ENCODE data around the gene ACSF3. TPM values are rescaled to one million over a fixed set of nuclear protein-coding genes. Genes with fewer than 3 reads are reported as not detected.

The ACSF3 gene
- total RNA-seq, 4 donors from 2014 or later: 17.8 to 20.7 (median 19.4) TPM

DNA sequence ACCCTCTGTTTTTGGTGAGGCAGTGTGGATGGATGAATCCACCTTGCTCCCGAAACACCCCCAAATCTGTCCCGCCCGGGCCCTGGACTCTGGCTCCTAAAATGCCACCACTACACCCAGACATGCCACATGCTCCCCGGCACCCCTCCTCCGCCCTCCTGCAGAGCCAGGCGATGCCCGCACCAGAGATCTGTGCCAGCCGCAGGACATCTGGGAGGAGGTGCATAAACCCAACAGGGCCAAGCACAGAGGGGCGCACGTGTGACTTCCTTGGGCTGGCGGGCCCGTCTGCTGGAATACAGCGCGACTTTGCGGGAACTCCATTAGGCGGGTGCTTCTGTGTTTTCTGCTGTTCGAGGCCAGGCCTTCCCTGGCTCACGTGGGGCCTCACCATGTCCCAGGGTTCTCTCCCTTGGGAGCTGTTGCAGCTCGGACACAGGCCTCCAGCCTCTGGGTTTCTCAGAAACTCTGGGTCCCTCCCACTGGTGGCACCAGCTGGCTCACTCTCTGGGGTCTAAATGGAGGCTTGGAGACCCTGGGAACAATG lies 14.1 kb upstream of the ACSF3 start:
- no peaks in the 10 kb centered on the region for H3K4me1 ChIP-seq
- intact Hi-C loops (cut with DNase I; ENCODE audit: low total_unique reads): no loop called here

DNA sequence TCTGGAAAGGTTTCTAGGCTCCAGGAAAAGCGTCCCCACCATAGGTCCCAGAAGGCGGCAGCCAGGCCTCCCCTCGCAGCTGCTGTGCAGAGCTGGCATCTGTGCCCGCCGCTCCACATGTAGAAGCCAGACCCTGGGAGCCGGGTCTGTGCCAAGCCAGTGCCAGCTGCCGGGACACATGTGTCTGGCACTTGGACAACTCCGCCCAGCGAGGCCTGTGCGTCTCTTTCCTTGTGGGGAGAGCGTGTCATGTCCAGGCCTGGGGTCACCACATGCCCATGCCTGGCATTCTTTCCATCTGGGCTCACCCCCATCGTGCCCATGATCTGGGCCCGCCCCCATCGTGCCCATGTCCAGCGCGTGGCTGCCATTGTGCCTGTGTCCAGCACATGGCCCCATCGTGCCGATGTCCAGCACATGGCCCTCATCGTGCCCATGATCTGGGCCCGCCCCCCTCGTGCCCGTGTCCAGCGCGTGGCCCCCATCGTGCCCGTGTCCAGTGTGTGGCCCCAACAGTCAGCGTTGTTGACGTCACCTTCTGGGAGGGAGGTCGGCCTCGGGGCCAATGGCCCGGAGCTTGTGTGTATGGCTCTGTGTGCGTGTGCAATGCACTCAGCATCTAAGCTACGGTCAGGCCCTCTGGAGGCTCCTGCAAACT lies 13.3 kb upstream of the ACSF3 start:
- peaks cover 12 to 17% (median 17%) of the 10 kb centered on the region in 3 donors for H3K27me3 ChIP-seq
- H3K36me3 ChIP-seq: no peaks in the 10 kb centered on the region
- TF ChIP-seq, protein P1, sequence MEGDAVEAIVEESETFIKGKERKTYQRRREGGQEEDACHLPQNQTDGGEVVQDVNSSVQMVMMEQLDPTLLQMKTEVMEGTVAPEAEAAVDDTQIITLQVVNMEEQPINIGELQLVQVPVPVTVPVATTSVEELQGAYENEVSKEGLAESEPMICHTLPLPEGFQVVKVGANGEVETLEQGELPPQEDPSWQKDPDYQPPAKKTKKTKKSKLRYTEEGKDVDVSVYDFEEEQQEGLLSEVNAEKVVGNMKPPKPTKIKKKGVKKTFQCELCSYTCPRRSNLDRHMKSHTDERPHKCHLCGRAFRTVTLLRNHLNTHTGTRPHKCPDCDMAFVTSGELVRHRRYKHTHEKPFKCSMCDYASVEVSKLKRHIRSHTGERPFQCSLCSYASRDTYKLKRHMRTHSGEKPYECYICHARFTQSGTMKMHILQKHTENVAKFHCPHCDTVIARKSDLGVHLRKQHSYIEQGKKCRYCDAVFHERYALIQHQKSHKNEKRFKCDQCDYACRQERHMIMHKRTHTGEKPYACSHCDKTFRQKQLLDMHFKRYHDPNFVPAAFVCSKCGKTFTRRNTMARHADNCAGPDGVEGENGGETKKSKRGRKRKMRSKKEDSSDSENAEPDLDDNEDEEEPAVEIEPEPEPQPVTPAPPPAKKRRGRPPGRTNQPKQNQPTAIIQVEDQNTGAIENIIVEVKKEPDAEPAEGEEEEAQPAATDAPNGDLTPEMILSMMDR (IDR thresholded peaks at IDR 0.05 in 4 of 5, conservative IDR thresholded peaks at IDR 0.05 in 1 of 5): no peak
- TF ChIP-seq POLR2A (IDR thresholded peaks at IDR 0.05): no peak
- no peak overlapping the region for H3K27ac ChIP-seq
- in situ Hi-C loops (cut with MboI; ENCODE audit: low sequenced_read_pairs in 4 of 4): no loop called here
- no peaks in the 10 kb centered on the region for H3K9me3 ChIP-seq
- ATAC-seq (no peak), DNase-seq (no peak)
- no peak overlapping the region for H3K4me3 ChIP-seq
- H3K4me1 ChIP-seq: no peaks in the 10 kb centered on the region
- intact Hi-C loops (cut with DNase I; ENCODE audit: low total_unique reads): no loop called here

More for the DNA sequence above, 14.1 kb upstream of the ACSF3 start:
- H3K36me3 ChIP-seq: no peaks in the 10 kb centered on the region
- in situ Hi-C loops (cut with MboI; ENCODE audit: low sequenced_read_pairs in 4 of 4): no loop called here
- H3K4me3 ChIP-seq: no peak overlapping the region
- no peak for DNase-seq
- H3K27me3 ChIP-seq: peaks cover 4 to 9% (median 9%) of the 10 kb centered on the region in 3 donors
- no peaks in the 10 kb centered on the region for H3K9me3 ChIP-seq
- H3K27ac ChIP-seq: no peak overlapping the region
- TF ChIP-seq POLR2A (IDR thresholded peaks at IDR 0.05): no peak
- TF ChIP-seq, protein P1 (IDR thresholded peaks at IDR 0.05 in 4 of 5, conservative IDR thresholded peaks at IDR 0.05 in 1 of 5): no peak
- no peak for ATAC-seq

DNA sequence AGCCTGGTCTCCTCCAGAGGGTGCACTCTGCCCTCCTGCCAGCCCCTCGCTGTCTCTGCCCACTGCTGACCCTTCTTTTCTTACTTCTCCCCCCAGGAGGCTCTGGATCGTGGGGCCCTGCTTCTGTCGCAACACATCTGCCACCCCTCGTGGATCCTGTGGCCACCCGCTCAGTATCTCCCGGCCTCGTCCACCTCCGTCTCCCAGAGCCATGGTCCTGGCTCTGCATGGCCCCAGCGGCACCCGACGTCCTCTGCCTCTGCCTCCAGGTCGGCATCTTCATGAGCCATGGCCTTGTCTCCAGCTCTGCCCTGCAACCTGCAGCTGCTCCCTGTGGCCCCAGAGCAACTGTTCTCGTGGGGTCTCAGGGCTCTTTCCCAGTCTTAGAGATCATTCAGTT lies 12.1 kb upstream of the ACSF3 start:
- TF ChIP-seq, protein P1 (IDR thresholded peaks at IDR 0.05 in 4 of 5, conservative IDR thresholded peaks at IDR 0.05 in 1 of 5): no peak
- TF ChIP-seq POLR2A (IDR thresholded peaks at IDR 0.05): no peak
- intact Hi-C loops (cut with DNase I; ENCODE audit: low total_unique reads): no loop called here
- Histone ChIP-seq H3K4me1 (no peaks in the 10 kb centered on the region), H3K27me3 (peaks cover 24 to 29% (median 28%) of the 10 kb centered on the region in 3 donors), H3K36me3 (no peaks in the 10 kb centered on the region), H3K9me3 (no peaks in the 10 kb centered on the region), H3K27ac (no peak overlapping the region), H3K4me3 (no peak overlapping the region)
- DNase-seq (no peak), ATAC-seq (no peak)
- in situ Hi-C loops (cut with MboI; ENCODE audit: low sequenced_read_pairs in 4 of 4): no loop called here

DNA sequence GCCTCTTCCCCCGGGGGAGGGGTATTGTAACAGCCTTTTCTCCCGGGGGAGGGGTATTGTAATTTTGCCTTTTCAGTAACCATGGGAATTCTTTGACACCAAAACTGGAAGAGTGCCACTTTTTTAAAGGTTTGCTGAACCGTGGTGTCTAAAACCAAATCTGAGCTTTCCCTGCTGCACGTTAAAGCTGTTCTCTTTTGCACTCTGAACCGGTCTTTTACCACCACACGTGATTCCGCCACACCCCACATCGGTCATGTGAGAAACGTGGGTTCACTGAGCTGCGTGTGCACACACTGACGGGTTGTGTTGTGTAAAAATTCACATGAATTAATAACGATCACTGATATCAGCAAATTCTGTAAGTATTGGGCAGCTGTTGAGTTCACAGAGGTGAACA lies 9.2 kb upstream of the ACSF3 start:
- no peaks in the 10 kb centered on the region for H3K9me3 ChIP-seq
- no peaks in the 10 kb centered on the region for H3K4me1 ChIP-seq
- DNase-seq (no peak), ATAC-seq (no peak)
- intact Hi-C loops (cut with DNase I; ENCODE audit: low total_unique reads): no loop called here
- in situ Hi-C loops (cut with MboI; ENCODE audit: low sequenced_read_pairs in 4 of 4): no loop called here
- no peak overlapping the region for H3K27ac ChIP-seq
- peaks cover 47 to 53% (median 48%) of the 10 kb centered on the region in 3 donors for H3K27me3 ChIP-seq
- TF ChIP-seq, protein P1 (IDR thresholded peaks at IDR 0.05 in 4 of 5, conservative IDR thresholded peaks at IDR 0.05 in 1 of 5): no peak
- no peak for TF ChIP-seq POLR2A (IDR thresholded peaks at IDR 0.05)
- H3K4me3 ChIP-seq: no peak overlapping the region
- no peaks in the 10 kb centered on the region for H3K36me3 ChIP-seq

Data from gastrocnemius medialis (tissue), 4 donors.